Right ventricle myocardium inferior (tissue), 1 donor: ENCODE data around the gene AK6. TPM values are rescaled to one million over a fixed set of nuclear protein-coding genes. Genes with fewer than 3 reads are reported as not detected.
A peak's percentile ranks its signal among the peaks of the same experiment; 100 is the strongest.
"Not testable (repeated sequence)": the region's sequence is repeated elsewhere in the genome, so short reads cannot be mapped to it uniquely, and the experiment has no call there.

ENCODE experiments used
- ATAC-seq: fragments of 200-7000 bp; cut with Tn5 transposase; one replicate; pipeline ENCODE4 v1.9.1; 2020; ENCODE audit warnings: mild to moderate bottlenecking, moderate library complexity
- DNase-seq: peaks from one replicate; pipeline ENCODE4 v3.0.0; 2021; ENCODE audit errors: missing footprints
- intact Hi-C: fragments of 100-400 bp; cut with DNase I; formaldehyde crosslinking; loops from one replicate; pipeline ENCODE4 v1.11.0; 2022
- total RNA-seq: library from RNA; stranded (reverse); fragmentation: NEBNext Ultra II Directional; extraction: Animal tissue kit (Norgen Biotek cat#: 25700); gene quantifications from one replicate; pipeline ENCODE4 v1.2.1, GENCODE V29; 2021
- donor health status: DM: no; HTN: yes; CAD: no; lungs with severe emphysema.

AK6 gene
- total RNA-seq, 1 donor from 2014 or later, result 47.5 TPM

- intact Hi-C loops, result no loop called here
- DNase-seq (no peak), ATAC-seq (no peak)
Measured at GRCh38 chr5:69343083-69343482, 26.2 kb downstream of the AK6 start.

GRCh38 chr5:69341520-69342161 is 27.7 kb downstream of the AK6 start:
- ATAC-seq, result no peak
- intact Hi-C loops, result no loop called here
- DNase-seq, result no peak

- no peak for ATAC-seq
- DNase-seq, result no peak
- intact Hi-C loops, result no loop called here
Measured at GRCh38 chr5:69335341-69335935, 33.9 kb downstream of the AK6 start.

- intact Hi-C loops, result loop anchor here (5.0 kb wide), 3 partner anchors 98 to 293 kb away; partner anchors contain the start of gene SLC30A5
- ATAC-seq (peak; percentile 86), DNase-seq (peak; percentile 95)
Measured at GRCh38 chr5:69334793-69335268, 34.5 kb downstream of the AK6 start.

GRCh38 chr5:69333668-69334315 is 35.5 kb downstream of the AK6 start:
- ATAC-seq, result peak; percentile 27
- DNase-seq, result not testable (repeated sequence)
- intact Hi-C loops, result loop anchor here (2.0 to 5.0 kb wide), 4 partner anchors 96 to 291 kb away; partner anchors contain the start of genes CCNB1 and SLC30A5

GRCh38 chr5:69331528-69332445 is 37.5 kb downstream of the AK6 start:
- no peak for ATAC-seq
- no peak for DNase-seq
- intact Hi-C loops, result loop anchor here (2.0 to 5.0 kb wide), 4 partner anchors 94 to 289 kb away; partner anchors contain the start of genes CCNB1 and SLC30A5

GRCh38 chr5:69329905-69330489 is 39.3 kb downstream of the AK6 start:
- intact Hi-C loops, result loop anchor here (5.0 kb wide), 3 partner anchors 93 to 288 kb away; partner anchors contain the start of gene SLC30A5
- no peak for DNase-seq
- no peak for ATAC-seq

- ATAC-seq (no peak), DNase-seq (no peak)
- intact Hi-C loops, result no loop called here
Measured at GRCh38 chr5:69326365-69326764, 43.0 kb downstream of the AK6 start.

GRCh38 chr5:69317391-69317790 is 51.9 kb downstream of the AK6 start:
- intact Hi-C loops, result no loop called here
- ATAC-seq (no peak), DNase-seq (no peak)

GRCh38 chr5:69315972-69316371 is 53.3 kb downstream of the AK6 start:
- intact Hi-C loops, result no loop called here
- ATAC-seq (peak; percentile 23), DNase-seq (no peak)

- intact Hi-C loops, result no loop called here
- ATAC-seq, result no peak
- no peak for DNase-seq
Measured at GRCh38 chr5:69313428-69313827, 55.9 kb downstream of the AK6 start.

- ATAC-seq, result no peak
- intact Hi-C loops, result no loop called here
- DNase-seq, result no peak
Measured at GRCh38 chr5:69312459-69313160, 56.7 kb downstream of the AK6 start.

GRCh38 chr5:69309380-69309779 is 59.9 kb downstream of the AK6 start:
- intact Hi-C loops, result no loop called here
- no peak for DNase-seq
- ATAC-seq, result no peak

- DNase-seq (no peak), ATAC-seq (no peak)
- intact Hi-C loops, result no loop called here
Measured at GRCh38 chr5:69308046-69308553, 61.2 kb downstream of the AK6 start.

GRCh38 chr5:69305512-69305911 is 63.8 kb downstream of the AK6 start:
- ATAC-seq, result no peak
- no peak for DNase-seq
- intact Hi-C loops, result no loop called here
